Common myeloid progenitor, CD34-positive (primary cell): ENCODE results near the gene DHX16.
"Not testable (repeated sequence)": the region's sequence is repeated elsewhere in the genome, so short reads cannot be mapped to it uniquely, and the experiment has no call there.

ENCODE experiments used
- CTCF ChIA-PET: fragments of 350-600 bp; sonication (Branson Sonifier 250); formaldehyde crosslinking; loops from one replicate; lab custom pipeline; 2021; ENCODE audit warnings: antibody characterized with exemption; lab: Charles Lee
- POLR2A ChIA-PET: fragments of 350-600 bp; sonication (Branson Sonifier 250); formaldehyde crosslinking; loops from one replicate; lab custom pipeline; 2021; ENCODE audit warnings: antibody characterized with exemption; lab: Charles Lee
- DNase-seq, 3 donors: peaks; one replicate each; pipeline versions ENCODE4 v3.0.0 to v3.0.0-alpha.2; 2013
- H3K27ac ChIP-seq, 2 experiments: 1 replicate in 1 of 2; 2 replicates in 1 of 2; pipeline ENCODE4 v1.7.0; 2013; ENCODE audit warnings: inconsistent platforms in 2 of 2, low read length in 2 of 2, mild to moderate bottlenecking in 2 of 2, low read depth in 1 of 2, moderate library complexity in 1 of 2; ENCODE audit not compliant: severe bottlenecking in 2 of 2, insufficient read depth in 1 of 2, poor library complexity in 1 of 2
- H3K27me3 ChIP-seq, 5 experiments: replicated peaks in 2 of 5; 1 replicate in 3 of 5; 2 replicates in 2 of 5; pipeline versions ENCODE4 v1.6.1 to v1.7.0; 2013; ENCODE audit warnings: low read length in 4 of 5, mild to moderate bottlenecking in 2 of 5, moderate library complexity in 2 of 5, inconsistent platforms in 1 of 5; ENCODE audit not compliant: insufficient read depth in 5 of 5, control insufficient read depth in 4 of 5
- H3K36me3 ChIP-seq, 4 experiments: 1 replicate in 2 of 4; 2 replicates in 2 of 4; pipeline versions ENCODE4 v1.6.1 to v1.7.0; 2013; ENCODE audit warnings: low read length in 3 of 4, control low read depth in 1 of 4, mild to moderate bottlenecking in 1 of 4; ENCODE audit not compliant: control insufficient read depth in 4 of 4, insufficient read depth in 4 of 4
- H3K4me1 ChIP-seq, 4 experiments: 1 replicate in 3 of 4; 2 replicates in 1 of 4; pipeline versions ENCODE4 v1.6.1 to v1.7.1; 2013; ENCODE audit warnings: low read length in 3 of 4, mild to moderate bottlenecking in 3 of 4, control low read depth in 1 of 4, inconsistent platforms in 1 of 4, moderate library complexity in 1 of 4; ENCODE audit not compliant: control insufficient read depth in 4 of 4, insufficient read depth in 4 of 4; ENCODE audit errors: control extremely low read depth in 1 of 4
- H3K4me3 ChIP-seq, 7 experiments: 1 replicate in 4 of 7; 2 replicates in 3 of 7; pipeline versions ENCODE4 v1.5.1 to v1.7.0; 2013; ENCODE audit warnings: mild to moderate bottlenecking in 7 of 7, low read length in 6 of 7, moderate library complexity in 6 of 7, inconsistent platforms in 2 of 7, low read depth in 2 of 7, control low read depth in 1 of 7; ENCODE audit not compliant: insufficient read depth in 4 of 7, control insufficient read depth in 1 of 7; ENCODE audit errors: extremely low read depth in 1 of 7
- H3K9me3 ChIP-seq, 5 experiments: 1 replicate in 4 of 5; 2 replicates in 1 of 5; pipeline versions ENCODE4 v1.6.1 to v1.7.1; 2013; ENCODE audit warnings: low read length in 4 of 5, mild to moderate bottlenecking in 2 of 5, inconsistent platforms in 1 of 5, low read depth in 1 of 5, moderate library complexity in 1 of 5; ENCODE audit not compliant: control insufficient read depth in 4 of 5, insufficient read depth in 2 of 5; ENCODE audit errors: control extremely low read depth in 1 of 5
- WGBS: methylation state at CpG from one replicate; pipeline ENCODE4 v1.1.5; 2013; ENCODE audit not compliant: insufficient coverage; 5-methylcytosine and 5-hydroxymethylcytosine counted together

Gene DHX16

GRCh38 chr6:30664994-30665767 lies 7.6 kb downstream of the DHX16 start:
- WGBS = 97% methylated on average over 26 of the region's 34 CpGs
- Histone ChIP-seq H3K9me3 (no peaks in the 10 kb centered on the region), H3K27ac (no peak overlapping the region), H3K4me3 (no peak overlapping the region), H3K27me3 (no peaks in the 10 kb centered on the region), H3K4me1 (no peaks in the 10 kb centered on the region), H3K36me3 (peaks cover 16 to 75% (median 56%) of the 10 kb centered on the region in 4 experiments)
- no peak for DNase-seq
- CTCF ChIA-PET = interaction anchor here (0.6 to 3.4 kb wide), 8 partner anchors 9 to 182 kb away, joined by 3 to 10 read pairs (median 4); no protein-coding TSS in a partner anchor
- POLR2A ChIA-PET = interaction anchor here (0.6 kb wide), 1 partner anchor 169 kb away, joined by 4 read pairs; no protein-coding TSS in a partner anchor

- H3K36me3 ChIP-seq = peaks cover 31 to 88% (median 74%) of the 10 kb centered on the region in 4 experiments
- DNase-seq, H3K27ac ChIP-seq, H3K27me3 ChIP-seq, H3K9me3 ChIP-seq, H3K4me1 ChIP-seq, H3K4me3 ChIP-seq, POLR2A ChIA-PET: not testable (repeated sequence)
- WGBS = 97% methylated on average over 3 of the region's 5 CpGs
- CTCF ChIA-PET = interaction anchor here (0.6 to 1.1 kb wide), 3 partner anchors 24 to 71 kb away, joined by 3 read pairs; no protein-coding TSS in a partner anchor
Measured at GRCh38 chr6:30657922-30658321, 14.9 kb downstream of the DHX16 start.

GRCh38 chr6:30657454-30657853 lies 15.4 kb downstream of the DHX16 start:
- Histone ChIP-seq H3K4me1 (no peaks in the 10 kb centered on the region), H3K27me3 (no peaks in the 10 kb centered on the region), H3K9me3 (no peaks in the 10 kb centered on the region), H3K27ac (no peak overlapping the region), H3K36me3 (peaks cover 30 to 88% (median 74%) of the 10 kb centered on the region in 4 experiments), H3K4me3 (no peak overlapping the region)
- ChIA-PET CTCF (interaction anchor here (0.6 to 1.8 kb wide), 4 partner anchors 22 to 27 kb away, joined by 3 to 4 read pairs (median 3); no protein-coding TSS in a partner anchor), POLR2A (no interaction called here)
- DNase-seq = no peak

GRCh38 chr6:30656513-30656912 lies 16.3 kb downstream of the DHX16 start:
- no peak for DNase-seq
- Histone ChIP-seq H3K27me3 (no peaks in the 10 kb centered on the region), H3K4me1 (no peaks in the 10 kb centered on the region), H3K27ac (no peak overlapping the region), H3K36me3 (peaks cover 31 to 87% (median 75%) of the 10 kb centered on the region in 4 experiments), H3K9me3 (no peaks in the 10 kb centered on the region), H3K4me3 (no peak overlapping the region)
- ChIA-PET CTCF (interaction anchor here (1.0 to 1.8 kb wide), 6 partner anchors 9 to 74 kb away, joined by 3 to 6 read pairs (median 4); partner anchors contain the start of gene DHX16), POLR2A (no interaction called here)
- 63% methylated on average over 6 of the region's 7 CpGs for WGBS

- ChIA-PET POLR2A (no interaction called here), CTCF (interaction anchor here (1.2 to 1.8 kb wide), 5 partner anchors 10 to 75 kb away, joined by 3 to 6 read pairs (median 4); partner anchors contain the start of gene DHX16)
- Histone ChIP-seq H3K27me3 (no peaks in the 10 kb centered on the region), H3K9me3 (no peaks in the 10 kb centered on the region), H3K36me3 (peaks cover 36 to 92% (median 77%) of the 10 kb centered on the region in 4 experiments), H3K4me1 (no peaks in the 10 kb centered on the region), H3K27ac (no peak overlapping the region), H3K4me3 (no peak overlapping the region)
- DNase-seq = no peak
- 92% methylated on average over 3 of the region's 3 CpGs for WGBS
Measured at GRCh38 chr6:30655743-30656094, 17.1 kb downstream of the DHX16 start.

- no peaks in the 10 kb centered on the region for H3K9me3 ChIP-seq
- no peaks in the 10 kb centered on the region for H3K27me3 ChIP-seq
- no peak for DNase-seq
- no peak overlapping the region for H3K4me3 ChIP-seq
- whole genome bisulfite sequencing = 97% methylated on average over 16 of the region's 19 CpGs
- H3K27ac ChIP-seq = no peak overlapping the region
- H3K36me3 ChIP-seq = peaks cover 36 to 91% (median 73%) of the 10 kb centered on the region in 4 experiments
- CTCF ChIA-PET = interaction anchor here (1.2 to 1.7 kb wide), 3 partner anchors 10 to 17 kb away, joined by 3 to 5 read pairs (median 4); partner anchors contain the start of gene DHX16
- POLR2A ChIA-PET = no interaction called here
- H3K4me1 ChIP-seq = no peaks in the 10 kb centered on the region
Measured at GRCh38 chr6:30654798-30655742, 17.7 kb downstream of the DHX16 start.
